Esophagus muscularis mucosa (tissue), 4 donors: ENCODE data around the gene STARD7. TPM values are rescaled to one million over a fixed set of nuclear protein-coding genes. Genes with fewer than 3 reads are reported as not detected.
A peak's percentile ranks its signal among the peaks of the same experiment; 100 is the strongest.

Experiments used
- DNase-seq: peaks from one replicate; pipeline ENCODE4 v3.0.0-alpha.2; 2017; ENCODE audit errors: extremely low spot score
- H3K27ac ChIP-seq, 4 donors: fragments of 200-600 bp; sonication (generic); replicated peaks in 1 of 4; 1 replicate in 3 of 4; 2 replicates in 1 of 4; pipeline ENCODE4 v1.5.1; 2016 to 2019; ENCODE audit warnings: mild to moderate bottlenecking in 1 of 4
- H3K27me3 ChIP-seq, 4 donors: fragments of 200-600 bp; sonication (generic); one replicate each; pipeline versions ENCODE4 v1.5.1 to v1.6.0; 2016 to 2019
- H3K36me3 ChIP-seq, 4 donors: fragments of 200-600 bp; sonication (generic); one replicate each; pipeline ENCODE4 v1.5.1; 2016 to 2019
- H3K4me1 ChIP-seq, 4 donors: fragments of 200-600 bp; sonication (generic); one replicate each; pipeline ENCODE4 v1.5.1; 2016 to 2019
- H3K4me3 ChIP-seq, 4 donors: fragments of 200-600 bp; sonication (generic); 1 replicate in 2 of 4; 2 replicates in 2 of 4; pipeline ENCODE4 v1.5.1; 2016 to 2019; ENCODE audit warnings: mild to moderate bottlenecking in 4 of 4, moderate library complexity in 1 of 4
- H3K9me3 ChIP-seq, 4 donors: fragments of 200-600 bp; sonication (generic); 1 replicate in 3 of 4; 2 replicates in 1 of 4; pipeline ENCODE4 v1.5.1; 2016 to 2019
- CTCF ChIP-seq, 3 experiments: fragments of 200-600 bp in 2 of 3; fragments of 450-650 bp in 1 of 3; sonication (generic) in 2 of 3; IDR thresholded peaks; one replicate each; pipeline ENCODE4 v1.5.1; 2017 to 2019; ENCODE audit warnings: antibody characterized with exemption in 3 of 3, mild to moderate bottlenecking in 2 of 3, moderate library complexity in 1 of 3
- EP300 ChIP-seq: sonication (generic); formaldehyde crosslinking; IDR thresholded peaks from one replicate; pipeline ENCODE4 v1.6.1; 2017; ENCODE audit warnings: antibody characterized with exemption
- POLR2A ChIP-seq: fragments of 450-650 bp; IDR thresholded peaks from one replicate; pipeline ENCODE4 v1.6.1; 2017; ENCODE audit warnings: antibody characterized with exemption, moderate library complexity, mild to moderate bottlenecking, low read depth
- POLR2AphosphoS5 ChIP-seq, 2 donors: sonication (generic); formaldehyde crosslinking; IDR thresholded peaks; one replicate each; pipeline ENCODE4 v1.6.1; 2017; ENCODE audit warnings: antibody characterized with exemption in 2 of 2
- WGBS: methylation state at CpG from one replicate; pipeline ENCODE4 v1.1.5; 2018; 5-methylcytosine and 5-hydroxymethylcytosine counted together
- intact Hi-C: fragments of 100-400 bp; cut with DNase I; formaldehyde crosslinking; loops from one replicate; pipeline ENCODE4 v1.15.1; 2023
- total RNA-seq, 4 donors: library from RNA; depleted of rRNA; stranded (reverse); fragments of >200 nt; gene quantifications; one replicate each; pipeline versions ENCODE4 v1.1.0 to v1.2.1, GENCODE V29; 2016

STARD7 gene
- total RNA-seq, 4 donors from 2014 or later, result 85.0 to 110 (median 92.2) TPM

- WGBS, result 79% methylated on average over 5 of the region's 5 CpGs
- intact Hi-C loops, result no loop called here
- Histone ChIP-seq H3K27me3 (no peaks in the 10 kb centered on the region), H3K4me1 (peaks cover 62 to 85% (median 84%) of the 10 kb centered on the region in 4 donors), H3K27ac (peak overlapping the region in 1 of 4 donors; percentile 17), H3K36me3 (no peaks in the 10 kb centered on the region), H3K9me3 (no peaks in the 10 kb centered on the region), H3K4me3 (no peak overlapping the region)
- no peak for TF ChIP-seq CTCF (IDR thresholded peaks at IDR 0.05)
- TF ChIP-seq EP300, result no peak
- TF ChIP-seq POLR2AphosphoS5 (IDR thresholded peaks at IDR 0.05), result no peak
- TF ChIP-seq POLR2A, result no peak
- no peak for DNase-seq
These were observed 7.3 kb downstream of the STARD7 start for GRCh38 chr2:96201338-96201737.

- Histone ChIP-seq H3K36me3 (peaks cover 4 to 16% (median 14%) of the 10 kb centered on the region in 4 donors), H3K27me3 (no peaks in the 10 kb centered on the region), H3K4me1 (peaks cover 45 to 72% (median 63%) of the 10 kb centered on the region in 4 donors), H3K9me3 (no peaks in the 10 kb centered on the region), H3K4me3 (no peak overlapping the region), H3K27ac (no peak overlapping the region)
- 94% methylated on average over 2 of the region's 2 CpGs for WGBS
- DNase-seq, result no peak
- intact Hi-C loops, result no loop called here
- TF ChIP-seq POLR2A (no peak), CTCF (IDR thresholded peaks at IDR 0.05) (no peak), EP300 (no peak), POLR2AphosphoS5 (IDR thresholded peaks at IDR 0.05) (no peak)
These were observed 9.7 kb downstream of the STARD7 start for GRCh38 chr2:96198921-96199320.

- H3K27ac ChIP-seq, result no peak overlapping the region
- no peaks in the 10 kb centered on the region for H3K27me3 ChIP-seq
- intact Hi-C loops, result no loop called here
- WGBS, result 88% methylated on average over 5 of the region's 5 CpGs
- TF ChIP-seq POLR2A, result no peak
- TF ChIP-seq CTCF (IDR thresholded peaks at IDR 0.05), result no peak
- TF ChIP-seq EP300, result no peak
- no peak for TF ChIP-seq POLR2AphosphoS5 (IDR thresholded peaks at IDR 0.05)
- no peak overlapping the region for H3K4me3 ChIP-seq
- peaks cover 41 to 59% (median 51%) of the 10 kb centered on the region in 4 donors for H3K4me1 ChIP-seq
- H3K9me3 ChIP-seq, result no peaks in the 10 kb centered on the region
- DNase-seq, result no peak
- peaks cover 15 to 28% (median 24%) of the 10 kb centered on the region in 4 donors for H3K36me3 ChIP-seq
These were observed 10.9 kb downstream of the STARD7 start for GRCh38 chr2:96197546-96198255.

- DNase-seq, result no peak
- TF ChIP-seq POLR2A, result no peak
- no peak for TF ChIP-seq CTCF (IDR thresholded peaks at IDR 0.05)
- TF ChIP-seq POLR2AphosphoS5 (IDR thresholded peaks at IDR 0.05), result no peak
- TF ChIP-seq EP300, result no peak
- no peaks in the 10 kb centered on the region for H3K9me3 ChIP-seq
- intact Hi-C loops, result no loop called here
- H3K4me3 ChIP-seq, result no peak overlapping the region
- H3K27me3 ChIP-seq, result no peaks in the 10 kb centered on the region
- H3K36me3 ChIP-seq, result peaks cover 35 to 50% (median 45%) of the 10 kb centered on the region in 4 donors
- no peak overlapping the region for H3K27ac ChIP-seq
- WGBS, result 85% methylated on average over 10 of the region's 10 CpGs
- peaks cover 20 to 38% (median 29%) of the 10 kb centered on the region in 4 donors for H3K4me1 ChIP-seq
These were observed 13.1 kb downstream of the STARD7 start for GRCh38 chr2:96195410-96196066.
